Stimulated activated CD4-positive, alpha-beta T cell treated with anti-CD3 and anti-CD28 coated beads, Interleukin-1b, Interleukin-23, amount 100 ng/mL, for 48 hours (primary cell): ENCODE results near the gene C9orf78.

Experiments used
- DNase-seq: peaks from one replicate; pipeline ENCODE4 v3.0.0-alpha.2; 2020

The C9orf78 gene

DNA sequence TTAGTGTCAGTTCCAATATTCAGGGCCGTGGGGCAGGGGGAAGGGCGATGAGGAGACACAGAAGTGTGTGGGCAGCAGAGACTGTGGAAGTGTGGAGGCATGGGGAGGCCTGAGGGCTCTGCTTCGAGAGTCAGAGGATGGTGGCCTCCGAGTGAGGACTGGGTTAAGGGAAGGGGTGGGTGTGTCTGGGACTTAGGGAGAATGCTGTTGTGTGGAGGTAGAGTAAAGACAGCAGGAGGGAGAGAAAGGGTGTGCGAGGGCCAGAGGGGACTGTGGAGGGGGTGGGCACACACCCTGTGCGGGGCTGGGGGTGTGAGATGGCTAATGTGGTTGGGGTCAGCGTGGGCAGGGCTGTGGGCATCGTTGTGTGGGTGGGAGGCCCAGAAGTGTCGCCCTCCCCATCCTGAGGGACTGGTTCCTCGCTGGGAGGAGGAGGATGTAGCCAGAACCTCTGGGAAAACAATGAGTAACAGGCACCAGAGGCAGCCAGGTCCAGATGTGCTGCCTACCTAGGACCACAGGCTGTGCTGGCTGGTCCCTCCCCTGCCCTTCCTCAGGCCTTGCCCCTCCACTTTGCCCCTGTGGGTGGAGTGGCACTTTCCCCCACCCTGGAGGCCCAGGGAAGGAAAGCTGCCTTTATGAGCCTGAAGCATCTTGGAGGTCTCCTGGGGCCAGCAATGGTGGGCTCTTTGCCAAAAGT, 4.4 kb upstream of the C9orf78 start:
- peak; percentile 13 for DNase-seq

DNA sequence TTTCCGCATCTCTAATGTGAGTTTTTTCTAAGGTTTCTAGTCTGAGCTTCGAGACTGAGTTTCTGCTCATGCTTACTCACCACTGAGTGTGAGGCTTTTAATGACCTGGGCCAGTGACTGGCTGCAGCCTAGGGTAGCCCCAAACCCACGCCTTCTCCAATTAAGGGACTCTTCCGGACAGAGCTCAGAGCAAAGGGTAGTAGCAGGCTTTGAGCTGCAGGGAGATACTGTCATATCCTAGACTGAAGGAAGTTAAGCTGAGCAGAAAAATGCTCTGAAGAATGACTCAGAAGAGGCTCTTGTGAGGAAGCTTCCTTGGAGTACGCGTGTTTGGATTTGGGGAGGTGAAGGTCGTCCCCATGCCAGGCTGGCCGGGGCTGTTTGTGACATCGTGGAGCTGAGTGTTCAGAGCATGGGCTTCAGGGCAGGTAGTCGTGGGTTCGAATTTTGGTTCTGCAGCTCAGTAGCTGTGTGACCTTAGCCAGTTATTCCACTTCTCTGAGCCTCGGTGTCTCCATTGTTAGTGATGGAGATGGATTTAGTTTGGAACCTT, 3.7 kb upstream of the C9orf78 start:
- peak; percentile 73 for DNase-seq

DNA sequence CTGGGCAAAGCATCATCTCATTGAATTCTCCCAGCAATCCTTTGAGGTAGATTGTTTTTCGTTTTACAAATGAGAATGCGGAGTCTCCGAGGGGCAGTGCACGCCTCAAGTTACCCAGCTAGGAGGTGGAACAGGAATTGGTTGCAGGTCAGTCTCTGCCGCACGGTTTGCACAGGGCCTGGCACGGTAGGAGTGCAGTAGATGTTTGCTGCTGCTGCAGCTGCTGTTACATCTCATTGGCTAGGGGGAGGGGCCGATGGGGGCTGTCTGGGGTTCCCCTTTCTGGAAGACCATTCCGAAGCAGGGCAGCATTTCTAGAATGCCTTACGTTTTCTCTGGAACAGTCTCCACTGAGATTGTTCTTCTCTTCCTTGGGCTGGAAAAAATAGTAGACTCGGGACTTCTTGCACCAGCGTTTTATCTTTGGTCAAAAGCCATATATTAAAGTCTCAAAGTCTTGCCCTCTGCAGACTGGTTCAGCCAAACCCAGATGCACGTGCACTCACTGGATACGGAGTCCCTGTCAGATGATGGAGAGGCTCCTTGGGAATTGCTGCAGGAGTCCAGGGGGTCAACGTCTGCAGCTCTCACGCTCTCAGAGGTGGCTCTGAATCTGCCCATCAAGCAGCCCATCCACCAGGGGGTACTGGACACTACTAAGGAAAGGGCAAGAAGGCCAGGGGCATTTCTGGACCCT, 1.4 kb upstream of the C9orf78 start:
- DNase-seq: peak; percentile 44

DNA sequence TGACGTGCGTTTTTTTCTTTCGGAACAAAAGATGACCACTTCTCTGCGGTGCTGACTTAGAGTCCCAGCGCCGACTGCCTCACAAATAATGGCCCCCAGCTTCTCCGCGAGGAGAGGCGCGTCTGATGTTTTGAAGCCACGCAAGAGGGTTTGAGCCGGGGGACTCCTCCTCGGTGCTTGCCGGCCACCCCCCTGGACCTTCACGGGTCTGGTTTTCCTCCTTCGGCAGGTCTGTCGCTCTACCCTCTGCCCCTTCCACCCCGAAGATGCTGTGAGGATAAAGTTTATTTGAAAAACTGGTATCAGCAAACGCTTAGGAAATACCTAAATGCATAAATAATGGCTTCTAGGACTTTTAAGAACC, 767 bp upstream of the C9orf78 start:
- no peak for DNase-seq

DNA sequence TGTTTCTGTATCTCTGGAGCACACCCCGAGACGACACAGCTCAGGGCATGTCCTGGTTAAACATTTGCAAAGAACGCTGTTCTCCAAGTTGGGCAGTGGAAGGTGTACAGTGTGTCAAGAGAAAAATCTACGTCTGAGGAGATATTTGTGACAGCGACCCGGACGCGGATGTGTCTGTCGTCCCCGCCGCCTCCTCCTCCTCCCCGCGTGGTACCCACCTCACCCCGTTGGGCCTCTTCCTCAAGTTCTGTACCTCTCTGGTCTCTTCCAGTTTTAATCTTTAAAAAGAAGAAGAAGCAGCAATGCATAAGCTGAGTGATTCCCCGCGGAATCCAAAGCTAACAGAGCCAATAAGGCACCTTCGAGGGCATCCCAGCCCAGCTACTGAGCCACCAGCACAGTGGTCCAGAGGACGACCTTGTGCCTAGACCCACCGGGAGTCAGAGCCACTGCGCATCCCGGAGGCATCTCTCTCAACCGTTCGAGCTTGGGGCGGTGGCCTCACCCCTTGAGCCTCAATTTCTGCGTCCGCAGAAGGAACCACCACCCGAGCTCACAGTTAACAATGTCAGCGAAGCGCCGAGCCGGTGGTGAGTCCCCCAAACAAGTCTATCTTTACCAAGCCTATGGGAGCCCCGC, 467 bp downstream of the C9orf78 start:
- peak; percentile 41 for DNase-seq

DNA sequence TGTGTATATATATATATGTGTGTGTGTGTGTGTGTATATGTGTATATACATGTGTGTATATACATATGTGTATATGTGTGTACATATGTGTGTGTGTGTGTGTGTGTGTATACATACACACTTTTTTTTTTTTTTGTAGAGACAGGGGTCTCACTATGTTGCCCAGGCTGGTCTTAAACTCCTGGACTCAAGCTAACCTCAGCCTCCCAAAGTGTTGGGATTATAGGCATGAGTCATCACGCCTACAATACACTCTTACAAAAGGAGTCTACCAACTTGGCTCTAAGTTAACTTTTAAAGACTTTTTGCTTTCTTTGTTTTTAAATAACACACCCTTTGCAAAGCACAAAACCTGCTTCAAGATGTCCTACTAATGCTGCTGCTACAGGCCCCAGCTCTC, 2.1 kb downstream of the C9orf78 start:
- DNase-seq: no peak

DNA sequence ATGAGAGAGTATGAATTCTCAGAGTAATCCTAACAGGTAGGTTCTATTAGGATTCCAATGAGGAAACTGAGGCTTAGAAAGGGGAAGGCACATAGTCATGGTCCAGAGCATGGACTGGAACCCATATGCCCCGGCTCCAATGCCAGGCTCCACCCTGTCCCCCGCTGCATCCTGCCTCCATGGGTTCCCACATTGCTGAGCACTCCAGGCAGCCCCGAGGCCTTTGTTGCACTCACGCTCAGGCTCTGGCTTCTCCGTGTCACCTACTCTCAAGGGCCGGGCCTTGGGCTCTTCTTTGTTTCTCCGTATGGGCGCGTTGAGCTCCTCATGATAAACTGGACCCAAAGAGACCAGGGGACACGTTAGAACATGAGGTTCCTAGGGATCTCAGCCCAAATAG, 6.1 kb downstream of the C9orf78 start:
- DNase-seq: no peak

DNA sequence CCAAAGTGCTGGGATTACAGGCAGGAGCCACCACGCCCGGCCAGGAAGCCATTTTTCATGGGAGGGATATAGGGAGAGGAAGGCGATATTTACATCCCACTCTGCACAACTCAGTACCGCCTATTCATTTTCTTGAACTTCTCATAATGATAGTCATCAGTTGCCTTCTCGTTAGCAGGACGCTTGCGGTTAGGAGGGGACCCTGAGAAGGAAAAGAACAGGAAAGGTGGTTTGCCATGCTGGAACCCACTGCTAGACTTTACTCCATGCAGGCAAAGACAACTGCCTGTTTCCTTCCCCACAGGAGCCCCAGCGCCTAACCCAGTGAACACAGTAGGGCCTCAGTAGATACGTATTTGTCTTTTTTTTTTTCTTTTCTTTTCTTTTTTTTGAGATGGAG, 7.0 kb downstream of the C9orf78 start:
- no peak for DNase-seq

DNA sequence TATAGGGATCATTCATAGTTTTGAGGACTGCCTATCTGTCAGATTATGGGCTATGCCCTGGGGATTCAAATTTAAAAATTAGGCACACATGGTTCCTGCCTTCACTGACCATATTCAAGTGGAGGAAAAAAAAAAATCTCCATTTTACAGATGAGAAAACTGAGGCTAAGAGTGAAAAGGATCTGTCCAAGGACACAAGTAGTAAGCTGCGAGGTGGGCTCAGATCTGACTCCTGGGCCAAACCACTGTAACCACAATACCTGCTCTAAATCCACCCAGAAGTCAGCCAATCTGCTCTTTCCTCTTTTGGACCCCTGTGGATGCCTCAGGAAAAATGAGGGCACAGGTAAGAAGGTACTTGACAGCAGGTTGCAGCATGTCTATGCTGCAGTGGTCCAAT, 8.3 kb downstream of the C9orf78 start:
- DNase-seq: no peak

DNA sequence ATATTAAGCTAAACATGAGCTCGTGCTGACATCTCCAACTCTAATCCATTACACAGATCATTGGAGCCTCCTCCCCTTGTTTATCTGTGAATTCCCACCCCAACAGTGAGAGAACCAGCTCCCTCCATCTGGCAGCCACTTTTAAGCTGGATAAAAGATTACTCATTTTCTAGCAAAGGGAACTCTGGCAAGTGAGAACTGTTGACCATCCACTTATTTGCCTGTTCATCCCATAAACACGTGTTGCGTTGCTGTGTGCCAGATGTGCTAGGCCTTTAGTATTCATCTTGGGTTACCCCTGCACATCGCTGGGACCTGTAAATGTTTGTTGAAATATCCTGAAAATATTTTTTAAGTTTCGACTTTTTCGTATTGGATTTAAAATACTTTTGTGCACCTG, 8.7 kb downstream of the C9orf78 start:
- DNase-seq: no peak

DNA sequence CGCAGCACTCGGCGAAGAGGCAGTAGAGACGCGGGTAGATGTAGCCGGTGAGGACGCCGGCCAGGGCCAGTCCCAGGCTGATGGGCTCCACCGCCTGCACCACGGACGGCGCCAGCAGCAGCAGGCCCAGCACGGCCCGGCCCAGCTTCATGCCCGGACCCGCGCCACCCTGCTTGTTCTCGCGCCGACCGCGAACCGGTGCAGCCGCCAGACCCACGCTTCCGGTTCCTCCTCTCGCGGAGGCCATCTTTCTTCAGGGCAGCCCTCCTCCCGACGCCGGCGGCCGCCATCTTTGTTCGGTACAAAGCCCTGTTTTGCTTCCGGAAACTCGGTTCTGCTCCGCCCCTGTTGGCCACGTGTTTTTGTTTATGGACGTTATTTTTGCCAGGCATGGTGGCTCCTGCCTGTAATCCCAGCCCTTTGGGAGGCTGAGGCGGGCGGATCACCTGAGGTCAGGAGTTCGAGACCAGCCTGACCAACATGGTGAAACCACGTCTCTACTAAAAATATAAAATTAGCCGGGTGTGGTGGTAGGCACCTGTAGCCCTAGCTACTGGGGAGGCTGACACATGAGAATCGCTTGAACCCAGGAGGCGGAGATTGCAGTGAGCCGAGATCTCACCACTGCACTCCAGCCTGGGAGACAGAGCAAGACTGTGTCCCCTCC, 11.0 kb downstream of the C9orf78 start, which contains the start of gene TOR1A:
TSS of gene TOR1A (minus strand) at position 202 of the 667 bp plus-strand sequence. CDS start at position 151, 51 bp downstream.
- DNase-seq: peak; percentile 94

DNA sequence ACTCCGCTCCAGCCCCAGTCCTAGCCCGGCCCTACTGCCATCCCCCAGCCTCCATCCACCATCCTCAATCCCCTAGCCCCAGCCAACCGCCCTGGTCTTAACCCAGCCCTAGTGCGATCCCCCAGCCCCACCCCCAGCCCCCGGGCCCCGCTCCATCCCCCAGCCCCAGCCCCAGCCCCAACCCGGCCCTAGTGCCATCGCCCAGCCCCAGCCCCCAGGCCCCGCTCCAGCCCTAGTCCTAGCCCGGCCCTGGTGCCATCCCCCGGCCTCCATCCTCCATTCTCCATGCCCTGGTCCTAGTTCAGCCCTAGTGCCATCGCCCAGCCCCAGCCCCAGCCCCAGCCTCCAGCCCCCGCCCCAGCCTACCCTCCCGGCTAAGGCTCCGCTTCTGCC, 11.5 kb downstream of the C9orf78 start:
- no peak for DNase-seq

DNA sequence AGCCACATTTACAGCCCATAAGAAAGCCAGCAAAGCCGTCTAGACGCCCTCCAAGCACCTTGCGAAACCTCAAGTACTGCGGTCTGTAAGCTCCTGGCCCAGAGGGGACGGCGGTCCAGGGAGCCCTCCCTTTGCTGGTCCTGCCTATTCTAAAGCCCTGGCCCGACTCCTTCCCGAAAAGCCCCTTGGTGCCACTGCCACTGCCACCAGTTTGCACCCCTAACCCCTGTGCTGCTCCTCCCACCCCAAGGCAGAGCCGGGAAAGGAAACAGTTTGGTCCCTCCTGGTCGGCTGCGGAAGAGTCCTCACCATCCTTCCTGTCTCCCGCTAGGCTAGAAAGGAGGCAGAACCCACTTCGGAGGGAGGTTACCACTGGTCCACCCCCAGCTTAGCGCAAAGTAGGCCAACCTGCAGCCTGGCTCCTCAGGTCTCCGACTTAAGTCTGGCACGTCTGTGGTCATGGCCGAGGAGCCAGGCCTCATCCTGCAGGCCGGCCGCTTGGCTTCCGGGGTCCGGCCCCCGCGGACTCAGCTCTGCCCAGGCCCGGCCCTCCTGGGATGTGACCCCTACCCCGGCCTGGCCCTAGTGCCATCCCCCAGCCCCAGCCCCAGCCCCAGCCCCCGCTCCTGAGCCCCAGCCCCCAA, 12.1 kb downstream of the C9orf78 start:
- no peak for DNase-seq

DNA sequence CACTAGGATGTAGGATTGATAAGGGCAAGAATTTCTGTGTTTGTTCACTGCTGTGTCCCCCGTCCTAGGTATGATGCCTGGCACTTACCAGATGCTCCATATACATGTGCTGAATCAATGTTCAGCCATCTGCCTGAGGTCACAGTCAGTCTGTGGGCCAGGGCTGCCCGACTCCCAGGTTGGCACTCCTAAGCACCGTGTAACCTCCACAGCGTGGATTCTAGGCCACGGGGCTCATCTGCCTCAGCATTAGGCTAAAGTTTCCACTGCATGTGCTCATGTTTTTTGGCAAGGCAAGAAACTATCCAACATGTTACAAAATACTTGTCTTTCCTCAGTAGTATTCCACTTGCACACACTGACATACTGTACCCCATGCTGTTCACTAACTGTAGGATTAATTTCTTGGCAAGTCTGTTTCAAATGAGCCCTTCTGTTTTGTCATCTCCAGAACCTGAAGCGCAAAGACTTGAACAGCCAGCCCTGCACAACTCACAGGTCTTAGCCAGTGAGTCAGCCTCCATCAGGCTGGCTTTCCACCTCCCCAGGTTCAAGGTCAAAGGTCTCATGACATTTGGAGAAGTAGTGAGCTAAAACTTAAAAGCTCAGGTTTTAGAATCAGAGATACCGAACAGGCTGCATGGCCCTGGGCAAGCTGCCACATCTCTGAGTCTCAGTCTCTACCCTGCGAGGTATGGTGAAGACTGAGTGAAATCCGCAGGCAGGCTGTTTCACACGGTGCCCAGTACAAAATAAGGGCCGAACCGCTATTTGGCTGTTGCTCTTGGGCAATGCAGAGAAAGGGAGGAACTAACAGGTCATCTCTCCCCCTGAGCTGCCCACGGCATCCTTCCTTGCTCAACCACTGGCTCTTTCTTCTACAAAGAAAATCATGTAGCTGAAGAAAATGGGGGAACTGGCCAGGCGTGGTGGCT, 18.3 kb downstream of the C9orf78 start:
- DNase-seq: no peak

DNA sequence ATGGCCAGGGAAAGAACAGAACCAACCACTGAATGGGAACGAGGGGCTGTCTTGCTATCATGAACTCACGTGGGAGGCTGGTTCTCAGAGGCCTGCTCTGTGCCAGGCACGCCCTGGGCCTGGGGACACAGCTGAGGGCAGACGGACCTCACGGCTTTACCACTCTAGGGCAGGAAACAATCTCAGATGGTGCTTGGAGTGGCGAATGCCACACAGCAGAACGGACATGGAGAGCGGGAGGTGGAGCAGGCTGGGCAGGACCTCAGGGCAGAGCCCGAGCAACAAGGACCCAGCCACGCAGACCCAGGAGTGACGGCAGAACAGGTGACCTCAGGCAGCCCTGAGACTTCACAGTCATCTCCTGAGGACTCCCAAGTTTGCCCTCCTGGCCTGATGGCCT, 19.8 kb downstream of the C9orf78 start:
- no peak for DNase-seq

DNA sequence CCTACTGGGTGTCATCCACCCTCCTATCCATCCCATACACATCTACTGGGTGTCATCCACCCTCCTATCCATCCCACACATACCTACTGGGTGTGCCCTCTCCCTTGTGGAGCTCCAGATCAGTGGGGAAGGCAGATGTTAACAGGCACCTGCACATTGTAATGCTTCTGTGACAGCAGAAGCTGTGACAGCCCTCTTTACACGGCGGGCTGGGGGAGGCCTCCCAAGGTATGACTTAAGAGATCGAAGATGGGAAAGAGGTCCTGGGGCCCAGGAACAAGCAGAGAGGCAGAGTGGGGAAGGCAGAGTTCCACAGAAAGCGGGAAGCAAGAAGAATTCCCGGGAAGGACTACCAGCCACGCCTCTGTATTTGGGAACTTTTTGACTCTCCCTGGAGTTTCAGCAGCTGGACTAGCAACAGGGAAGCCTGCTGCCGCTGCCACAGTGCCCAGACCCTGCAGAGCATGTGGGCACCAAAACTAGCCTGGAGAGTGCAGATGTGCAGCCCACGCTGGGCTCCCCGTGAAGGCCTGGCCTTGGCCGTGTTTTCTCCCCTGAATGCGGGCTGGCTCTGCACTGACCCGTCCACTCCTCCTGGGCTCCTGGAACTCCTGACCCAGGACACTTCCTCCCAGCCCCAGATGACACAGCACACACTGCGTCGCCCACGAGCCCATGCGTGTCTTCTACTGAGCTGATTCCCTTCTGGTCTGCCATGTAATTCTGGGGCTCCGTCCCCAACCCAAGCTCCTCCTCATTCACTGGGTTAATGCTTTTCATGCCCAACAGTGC, 20.4 kb downstream of the C9orf78 start:
- DNase-seq: no peak

DNA sequence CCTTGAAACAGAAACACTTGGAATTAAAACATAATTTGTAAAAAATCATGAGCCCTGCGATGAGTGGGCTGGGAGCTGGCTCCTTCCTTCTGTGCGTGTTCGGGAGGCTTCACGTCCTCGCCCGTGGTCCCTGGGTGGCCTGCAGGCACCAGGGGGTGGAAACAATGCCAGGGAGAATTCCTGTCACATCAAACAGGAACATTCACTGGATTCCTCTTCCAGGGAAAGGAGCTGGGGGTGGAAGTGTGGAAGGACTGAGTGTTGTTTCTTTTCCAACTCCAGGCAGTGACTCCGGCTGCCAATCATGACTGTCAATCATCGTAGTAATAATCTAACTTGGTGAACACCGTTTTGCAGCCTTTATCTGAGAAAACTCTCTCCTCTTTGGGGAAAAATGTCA, 21.4 kb downstream of the C9orf78 start:
- DNase-seq: no peak

DNA sequence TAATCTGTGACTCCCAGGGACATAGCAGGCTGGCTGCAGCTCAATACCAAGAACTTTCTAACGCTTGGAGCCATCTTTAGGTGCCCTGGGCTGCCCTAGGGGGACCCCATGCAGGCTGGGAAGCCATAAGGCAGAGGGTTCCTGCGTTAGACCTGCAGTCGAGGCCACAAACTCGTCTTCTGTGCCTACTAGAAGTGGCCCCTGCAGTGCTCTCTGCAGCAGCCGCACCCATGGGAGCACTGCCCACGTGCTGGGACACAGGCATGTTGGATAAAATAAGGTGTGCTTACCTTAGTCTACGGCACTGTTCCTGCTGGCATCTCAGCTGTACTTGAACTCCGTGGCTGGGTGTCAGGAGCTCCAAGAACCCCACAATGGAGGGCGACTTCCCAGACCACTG, 22.7 kb downstream of the C9orf78 start:
- DNase-seq: no peak

DNA sequence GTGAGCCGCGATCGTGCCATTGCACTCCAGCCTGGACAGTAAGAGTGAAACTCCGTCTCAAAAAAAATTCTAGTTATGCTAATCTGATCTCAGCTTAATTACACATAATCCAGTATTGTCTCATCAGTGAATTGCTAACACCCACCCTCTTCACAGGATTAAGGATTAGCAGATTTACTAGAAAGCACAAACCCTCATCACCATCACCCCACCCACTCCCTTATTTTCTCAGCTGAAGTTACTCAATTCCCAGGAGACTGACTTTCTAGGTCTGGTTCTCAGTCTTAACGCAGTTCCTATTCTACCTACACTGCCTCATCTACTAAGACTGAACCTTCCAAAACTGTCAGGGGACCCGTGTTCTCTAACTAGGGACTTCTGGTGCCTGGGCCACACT, 23.1 kb downstream of the C9orf78 start:
- DNase-seq: no peak

DNA sequence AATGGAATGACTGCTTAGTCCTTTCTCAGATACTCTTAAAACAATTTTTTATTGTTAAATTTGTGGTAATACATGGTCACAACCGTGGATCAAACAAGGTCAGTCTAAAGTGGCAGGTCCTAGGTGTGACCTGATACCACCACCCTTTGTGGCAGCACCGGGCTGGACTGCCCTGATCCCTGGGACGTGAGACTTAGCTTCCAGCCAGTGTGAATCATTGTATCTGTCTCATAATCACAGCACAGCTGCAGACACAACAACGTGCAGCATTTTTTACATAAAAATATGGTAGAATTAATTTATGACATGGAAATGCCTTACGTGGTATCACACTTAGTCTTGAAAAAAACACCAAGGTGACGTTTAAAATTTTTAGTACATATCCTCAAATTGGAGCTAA, 24.3 kb downstream of the C9orf78 start:
- DNase-seq: no peak

DNA sequence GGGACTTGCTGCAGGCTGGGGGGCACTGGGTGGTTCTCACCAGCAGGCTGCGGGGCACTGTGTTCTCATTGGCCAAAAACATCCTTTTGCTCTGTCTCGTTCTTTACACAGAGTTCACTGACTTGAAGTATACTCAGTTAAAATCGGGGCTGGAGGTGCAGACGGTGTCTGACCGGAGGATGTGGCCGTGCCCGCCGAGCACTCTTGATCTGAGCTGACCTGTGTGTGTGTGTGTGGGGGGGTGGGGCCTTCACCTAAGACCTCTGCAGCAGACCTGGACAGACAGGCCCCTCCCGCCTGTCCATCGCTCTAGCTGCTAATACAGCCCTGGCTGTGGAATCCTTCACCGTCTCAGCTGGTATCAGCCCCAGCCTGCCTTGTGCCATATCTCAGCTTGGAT, 25.0 kb downstream of the C9orf78 start:
- DNase-seq: no peak
